GM12892 (cell line): ENCODE results near the gene TCF21.
"Not testable (repeated sequence)": the region's sequence is repeated elsewhere in the genome, so short reads cannot be mapped to it uniquely, and the experiment has no call there.

Experiments
- POLR2A ChIP-seq: IDR thresholded peaks from 2 replicates; pipeline ENCODE4 v1.6.1; 2011; ENCODE audit warnings: low read depth, low read length, control low read depth
- POLR2AphosphoS5 ChIP-seq: IDR thresholded peaks from 2 replicates; pipeline ENCODE4 v1.6.1; 2011; ENCODE audit warnings: low read depth, low read length, control low read depth

- not testable (repeated sequence) for TF ChIP-seq POLR2AphosphoS5, POLR2A
These were observed 42.3 kb downstream of the TCF21 start for GRCh38 chr6:133931221-133931620.
